SK-N-SH treated with all-trans-retinoic acid at 6 μM for 48 hours (cell line): ENCODE results near the gene ZNF354B.
"Not testable (repeated sequence)": the region's sequence is repeated elsewhere in the genome, so short reads cannot be mapped to it uniquely, and the experiment has no call there.

Source experiments
- ATAC-seq: fragments of 200-7000 bp; cut with Tn5 transposase; 3 replicates; pipeline ENCODE4 v1.9.1; 2020; ENCODE audit warnings: mild to moderate bottlenecking, moderate library complexity
- ARNTL ChIP-seq: fragments of 450-650 bp; formaldehyde crosslinking; IDR thresholded peaks from 2 replicates; pipeline ENCODE4 v1.5.0; 2020; ENCODE audit warnings: low read depth, mild to moderate bottlenecking, moderate library complexity, borderline replicate concordance
- CSDC2 ChIP-seq: fragments of 250-450 bp; sonication (Bioruptor Pico); IDR thresholded peaks from 2 replicates; pipeline ENCODE4 v1.5.0; 2020; ENCODE audit warnings: mild to moderate bottlenecking, moderate library complexity
- ESRRG ChIP-seq: fragments of 250-450 bp; sonication (Bioruptor Pico); IDR thresholded peaks from 2 replicates; pipeline ENCODE4 v1.6.1; 2021; ENCODE audit warnings: mild to moderate bottlenecking
- GLIS3 ChIP-seq: fragments of 250-450 bp; sonication (Bioruptor Pico); IDR thresholded peaks from 2 replicates; pipeline ENCODE4 v1.5.0; 2020; ENCODE audit warnings: mild to moderate bottlenecking, moderate library complexity
- ISL1 ChIP-seq: fragments of 250-450 bp; sonication (Bioruptor Pico); IDR thresholded peaks from 2 replicates; pipeline ENCODE4 v2.1.2; 2022; ENCODE audit warnings: mild to moderate bottlenecking, moderate library complexity
- OSR1 ChIP-seq: fragments of 250-450 bp; sonication (Bioruptor Pico); IDR thresholded peaks from 2 replicates; pipeline ENCODE4 v1.8.0; 2022; ENCODE audit warnings: moderate library complexity, mild to moderate bottlenecking, inconsistent platforms
- POU6F1 ChIP-seq: fragments of 250-450 bp; sonication (Bioruptor Pico); IDR thresholded peaks from 2 replicates; pipeline ENCODE4 v1.8.0; 2021; ENCODE audit warnings: low read depth, mild to moderate bottlenecking, moderate library complexity, borderline replicate concordance
- PPARA ChIP-seq: fragments of 250-450 bp; sonication (Bioruptor Pico); IDR thresholded peaks from 2 replicates; pipeline ENCODE4 v1.5.0; 2020; ENCODE audit warnings: mild to moderate bottlenecking, borderline replicate concordance
- RARB ChIP-seq: fragments of 250-450 bp; sonication (Bioruptor Pico); IDR thresholded peaks from 2 replicates; pipeline ENCODE4 v1.8.0; 2021; ENCODE audit warnings: mild to moderate bottlenecking, moderate library complexity
- SNAI2 ChIP-seq: fragments of 250-450 bp; sonication (Bioruptor Pico); IDR thresholded peaks from 2 replicates; pipeline ENCODE4 v1.5.0; 2020; ENCODE audit warnings: mild to moderate bottlenecking, moderate library complexity
- TCF4 ChIP-seq: fragments of 250-450 bp; sonication (Bioruptor Pico); IDR thresholded peaks from 2 replicates; pipeline ENCODE4 v1.8.0; 2021; ENCODE audit warnings: mild to moderate bottlenecking, moderate library complexity, borderline replicate concordance
- TOX ChIP-seq: fragments of 250-450 bp; sonication (Bioruptor Pico); IDR thresholded peaks from 2 replicates; pipeline ENCODE4 v1.8.0; 2021; ENCODE audit warnings: mild to moderate bottlenecking, moderate library complexity, borderline replicate concordance
- ZC3H10 ChIP-seq: fragments of 250-450 bp; sonication (Bioruptor Pico); IDR thresholded peaks from 2 replicates; pipeline ENCODE4 v1.5.1; 2021; ENCODE audit warnings: mild to moderate bottlenecking, moderate library complexity
- ZFP3 ChIP-seq: fragments of 250-450 bp; sonication (Bioruptor Pico); IDR thresholded peaks from 2 replicates; pipeline ENCODE4 v1.5.0; 2020; ENCODE audit warnings: mild to moderate bottlenecking, moderate library complexity
- ZFP30 ChIP-seq: fragments of 450-650 bp; formaldehyde crosslinking; IDR thresholded peaks from 2 replicates; pipeline ENCODE4 v1.5.0; 2022; ENCODE audit warnings: mild to moderate bottlenecking, moderate library complexity
- ZNF565 ChIP-seq: fragments of 450-650 bp; formaldehyde crosslinking; conservative IDR thresholded peaks from 2 replicates; pipeline ENCODE4 v1.5.0; 2020; ENCODE audit warnings: low read depth, mild to moderate bottlenecking, moderate library complexity
- ZNF70 ChIP-seq: fragments of 450-650 bp; formaldehyde crosslinking; IDR thresholded peaks from 2 replicates; pipeline ENCODE4 v1.5.0; 2020; ENCODE audit warnings: mild to moderate bottlenecking, moderate library complexity
- ZNF8 ChIP-seq: fragments of 450-650 bp; formaldehyde crosslinking; IDR thresholded peaks from 2 replicates; pipeline ENCODE4 v1.5.0; 2020; ENCODE audit warnings: mild to moderate bottlenecking, moderate library complexity
- TF ChIP-seq, protein P1 (sequence below): fragments of 250-450 bp; sonication (Bioruptor Pico); IDR thresholded peaks from 2 replicates; pipeline ENCODE4 v1.5.1; 2021; ENCODE audit warnings: mild to moderate bottlenecking, moderate library complexity
- TF ChIP-seq, protein P2 (sequence below): fragments of 250-450 bp; sonication (Bioruptor Pico); IDR thresholded peaks from 2 replicates; pipeline ENCODE4 v1.8.0; 2020; ENCODE audit warnings: mild to moderate bottlenecking, moderate library complexity, borderline replicate concordance
- TF ChIP-seq, protein P3 (sequence below): fragments of 250-450 bp; sonication (Bioruptor Pico); IDR thresholded peaks from 2 replicates; pipeline ENCODE4 v1.5.0; 2020; ENCODE audit warnings: mild to moderate bottlenecking, moderate library complexity

Gene ZNF354B

DNA sequence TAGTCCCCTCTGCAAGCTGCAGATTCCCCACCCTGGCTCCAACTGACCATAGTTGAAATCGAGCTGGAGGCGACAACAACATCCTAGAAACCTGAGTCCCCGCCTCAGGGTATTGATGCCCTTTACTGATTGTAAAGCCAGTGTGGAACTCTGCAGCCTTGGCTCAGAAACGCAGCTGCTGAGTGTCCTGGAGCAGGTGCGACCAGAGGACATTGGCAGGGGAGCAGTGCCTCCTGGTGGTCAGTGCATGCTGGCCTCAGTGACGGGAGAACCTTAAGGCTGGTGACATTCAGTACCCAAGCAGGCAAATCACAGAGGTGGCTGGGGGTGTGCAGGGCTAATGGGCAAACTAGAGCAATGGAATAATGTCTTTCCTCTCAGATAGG lies 20.4 kb upstream of the ZNF354B start (continued):
- TF ChIP-seq RARB (CRISPR knock-in tag) (no peak), ZNF565 (no peak)

DNA sequence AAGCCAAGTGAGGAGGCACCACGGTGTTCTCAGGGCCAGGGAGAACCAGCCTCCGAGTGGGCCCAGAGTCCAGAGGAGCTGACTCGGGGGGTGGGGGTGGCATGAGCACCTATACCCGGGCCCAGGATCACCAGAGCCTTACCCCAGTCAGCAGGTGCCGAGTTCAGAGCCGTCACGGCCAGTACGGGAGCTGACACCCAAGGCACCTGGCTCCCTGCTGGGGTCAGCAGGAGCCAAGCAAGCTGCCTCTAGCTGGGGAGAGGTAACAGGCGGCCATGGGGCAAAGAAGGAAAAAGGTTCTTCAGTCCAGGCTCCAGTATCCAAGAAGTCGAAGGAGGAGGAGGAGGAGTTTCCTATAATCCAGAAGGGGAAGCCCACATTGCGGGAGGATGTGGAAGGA lies 19.4 kb upstream of the ZNF354B start:
- ATAC-seq = not testable (repeated sequence)

- no peak for ATAC-seq
- TF ChIP-seq ZNF565 (no peak), PPARA (CRISPR knock-in tag) (no peak), TOX (CRISPR knock-in tag) (no peak)
- TF ChIP-seq, all 23 proteins: peak for 0
These were observed 10.4 kb upstream of the ZNF354B start for GRCh38 chr5:178849316-178849715.

DNA sequence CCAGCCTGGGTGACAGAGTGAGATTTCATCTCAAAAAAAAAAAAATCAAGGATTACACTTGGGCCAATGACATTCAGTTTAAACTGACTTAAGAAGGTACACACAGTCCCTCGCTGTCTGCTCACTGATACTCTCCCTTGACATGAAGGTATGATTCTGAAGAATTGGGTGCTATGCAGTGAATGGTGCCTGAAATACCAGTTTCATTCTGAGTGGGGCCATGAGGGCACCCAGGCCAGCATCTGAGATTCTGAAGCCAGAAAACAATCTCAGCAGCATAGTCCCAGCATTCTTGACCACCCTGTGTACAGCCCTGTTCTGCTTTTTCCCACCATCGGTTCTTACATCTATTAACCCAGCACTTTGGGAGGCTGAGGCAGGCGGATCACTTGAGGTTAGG lies 7.8 kb upstream of the ZNF354B start:
- ATAC-seq = no peak
- TF ChIP-seq ESRRG (CRISPR knock-in tag) (no peak), OSR1 (CRISPR knock-in tag) (no peak), ZNF8 (CRISPR knock-in tag) (no peak), ARNTL (CRISPR knock-in tag) (no peak), CSDC2 (no peak), SNAI2 (CRISPR knock-in tag) (no peak), TOX (CRISPR knock-in tag) (no peak), ZC3H10 (CRISPR knock-in tag) (no peak), ZFP30 (CRISPR knock-in tag) (no peak), ZFP3 (CRISPR knock-in tag) (no peak), POU6F1 (CRISPR knock-in tag) (no peak), ZNF70 (no peak), ISL1 (CRISPR knock-in tag) (no peak), GLIS3 (no peak)
- TF ChIP-seq, protein P1, sequence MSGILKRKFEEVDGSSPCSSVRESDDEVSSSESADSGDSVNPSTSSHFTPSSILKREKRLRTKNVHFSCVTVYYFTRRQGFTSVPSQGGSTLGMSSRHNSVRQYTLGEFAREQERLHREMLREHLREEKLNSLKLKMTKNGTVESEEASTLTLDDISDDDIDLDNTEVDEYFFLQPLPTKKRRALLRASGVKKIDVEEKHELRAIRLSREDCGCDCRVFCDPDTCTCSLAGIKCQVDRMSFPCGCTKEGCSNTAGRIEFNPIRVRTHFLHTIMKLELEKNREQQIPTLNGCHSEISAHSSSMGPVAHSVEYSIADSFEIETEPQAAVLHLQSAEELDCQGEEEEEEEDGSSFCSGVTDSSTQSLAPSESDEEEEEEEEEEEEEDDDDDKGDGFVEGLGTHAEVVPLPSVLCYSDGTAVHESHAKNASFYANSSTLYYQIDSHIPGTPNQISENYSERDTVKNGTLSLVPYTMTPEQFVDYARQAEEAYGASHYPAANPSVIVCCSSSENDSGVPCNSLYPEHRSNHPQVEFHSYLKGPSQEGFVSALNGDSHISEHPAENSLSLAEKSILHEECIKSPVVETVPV (CRISPR knock-in tag) = no peak
- TF ChIP-seq, protein P2, sequence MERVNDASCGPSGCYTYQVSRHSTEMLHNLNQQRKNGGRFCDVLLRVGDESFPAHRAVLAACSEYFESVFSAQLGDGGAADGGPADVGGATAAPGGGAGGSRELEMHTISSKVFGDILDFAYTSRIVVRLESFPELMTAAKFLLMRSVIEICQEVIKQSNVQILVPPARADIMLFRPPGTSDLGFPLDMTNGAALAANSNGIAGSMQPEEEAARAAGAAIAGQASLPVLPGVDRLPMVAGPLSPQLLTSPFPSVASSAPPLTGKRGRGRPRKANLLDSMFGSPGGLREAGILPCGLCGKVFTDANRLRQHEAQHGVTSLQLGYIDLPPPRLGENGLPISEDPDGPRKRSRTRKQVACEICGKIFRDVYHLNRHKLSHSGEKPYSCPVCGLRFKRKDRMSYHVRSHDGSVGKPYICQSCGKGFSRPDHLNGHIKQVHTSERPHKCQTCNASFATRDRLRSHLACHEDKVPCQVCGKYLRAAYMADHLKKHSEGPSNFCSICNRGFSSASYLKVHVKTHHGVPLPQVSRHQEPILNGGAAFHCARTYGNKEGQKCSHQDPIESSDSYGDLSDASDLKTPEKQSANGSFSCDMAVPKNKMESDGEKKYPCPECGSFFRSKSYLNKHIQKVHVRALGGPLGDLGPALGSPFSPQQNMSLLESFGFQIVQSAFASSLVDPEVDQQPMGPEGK (CRISPR knock-in tag) = no peak
- TF ChIP-seq, protein P3, sequence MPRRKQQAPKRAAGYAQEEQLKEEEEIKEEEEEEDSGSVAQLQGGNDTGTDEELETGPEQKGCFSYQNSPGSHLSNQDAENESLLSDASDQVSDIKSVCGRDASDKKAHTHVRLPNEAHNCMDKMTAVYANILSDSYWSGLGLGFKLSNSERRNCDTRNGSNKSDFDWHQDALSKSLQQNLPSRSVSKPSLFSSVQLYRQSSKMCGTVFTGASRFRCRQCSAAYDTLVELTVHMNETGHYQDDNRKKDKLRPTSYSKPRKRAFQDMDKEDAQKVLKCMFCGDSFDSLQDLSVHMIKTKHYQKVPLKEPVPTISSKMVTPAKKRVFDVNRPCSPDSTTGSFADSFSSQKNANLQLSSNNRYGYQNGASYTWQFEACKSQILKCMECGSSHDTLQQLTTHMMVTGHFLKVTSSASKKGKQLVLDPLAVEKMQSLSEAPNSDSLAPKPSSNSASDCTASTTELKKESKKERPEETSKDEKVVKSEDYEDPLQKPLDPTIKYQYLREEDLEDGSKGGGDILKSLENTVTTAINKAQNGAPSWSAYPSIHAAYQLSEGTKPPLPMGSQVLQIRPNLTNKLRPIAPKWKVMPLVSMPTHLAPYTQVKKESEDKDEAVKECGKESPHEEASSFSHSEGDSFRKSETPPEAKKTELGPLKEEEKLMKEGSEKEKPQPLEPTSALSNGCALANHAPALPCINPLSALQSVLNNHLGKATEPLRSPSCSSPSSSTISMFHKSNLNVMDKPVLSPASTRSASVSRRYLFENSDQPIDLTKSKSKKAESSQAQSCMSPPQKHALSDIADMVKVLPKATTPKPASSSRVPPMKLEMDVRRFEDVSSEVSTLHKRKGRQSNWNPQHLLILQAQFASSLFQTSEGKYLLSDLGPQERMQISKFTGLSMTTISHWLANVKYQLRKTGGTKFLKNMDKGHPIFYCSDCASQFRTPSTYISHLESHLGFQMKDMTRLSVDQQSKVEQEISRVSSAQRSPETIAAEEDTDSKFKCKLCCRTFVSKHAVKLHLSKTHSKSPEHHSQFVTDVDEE = no peak

GRCh38 chr5:178854284-178854683 lies 5.5 kb upstream of the ZNF354B start:
- ATAC-seq = no peak
- TF ChIP-seq ZC3H10 (CRISPR knock-in tag) = no peak
- TF ChIP-seq, protein P1 (CRISPR knock-in tag) = no peak
- no peak for TF ChIP-seq ZNF8 (CRISPR knock-in tag)
- TF ChIP-seq RARB (CRISPR knock-in tag) = no peak
- no peak for TF ChIP-seq ZFP30 (CRISPR knock-in tag)
- TF ChIP-seq ZNF70 = no peak
- no peak for TF ChIP-seq TOX (CRISPR knock-in tag)
- TF ChIP-seq OSR1 (CRISPR knock-in tag) = no peak
- TF ChIP-seq, protein P2 (CRISPR knock-in tag) = no peak
- TF ChIP-seq TCF4 (CRISPR knock-in tag) = no peak
- no peak for TF ChIP-seq ISL1 (CRISPR knock-in tag)
- no peak for TF ChIP-seq POU6F1 (CRISPR knock-in tag)
- no peak for TF ChIP-seq ZNF565
- no peak for TF ChIP-seq PPARA (CRISPR knock-in tag)
- TF ChIP-seq ESRRG (CRISPR knock-in tag) = no peak
